ENCODE data around the gene CRIP2.

GRCh38 chr14:105475269-105476096, 862 bp downstream of the CRIP2 start:
- no peak for TF ChIP-seq KDM1A (IDR thresholded peaks at IDR 0.05; ENCODE audit: borderline replicate concordance)
- no peak for TF ChIP-seq EZH2 (IDR thresholded peaks at IDR 0.05; ENCODE audit: borderline replicate concordance, control insufficient read depth, low read depth, low read length)
